Esophagus (tissue), 2 donors: ENCODE measurements around the gene NAB2. TPM values are rescaled to one million over a fixed set of nuclear protein-coding genes. Genes with fewer than 3 reads are reported as not detected.

Source experiments
- H3K27ac ChIP-seq, 2 donors: one replicate each; pipeline ENCODE4 v1.5.1; 2013; ENCODE audit warnings: low read depth in 2 of 2, mild to moderate bottlenecking in 2 of 2, inconsistent platforms in 1 of 2, low read length in 1 of 2, moderate library complexity in 1 of 2
- H3K27me3 ChIP-seq, 2 donors: one replicate each; pipeline ENCODE4 v1.6.1; 2013; ENCODE audit warnings: low read length in 2 of 2, control low read depth in 1 of 2, mild to moderate bottlenecking in 1 of 2; ENCODE audit not compliant: insufficient read depth in 2 of 2, control insufficient read depth in 1 of 2
- H3K36me3 ChIP-seq, 2 donors: one replicate each; pipeline ENCODE4 v1.6.1; 2013; ENCODE audit warnings: low read length in 1 of 2; ENCODE audit not compliant: control insufficient read depth in 2 of 2, insufficient read depth in 2 of 2
- H3K4me1 ChIP-seq, 2 donors: one replicate each; pipeline ENCODE4 v1.6.1; 2013; ENCODE audit warnings: low read length in 1 of 2; ENCODE audit not compliant: control insufficient read depth in 2 of 2, insufficient read depth in 2 of 2
- H3K4me3 ChIP-seq, 2 donors: one replicate each; pipeline ENCODE4 v1.5.1; 2013; ENCODE audit warnings: low read length in 2 of 2, mild to moderate bottlenecking in 2 of 2, low read depth in 1 of 2, moderate library complexity in 1 of 2
- H3K9me3 ChIP-seq, 2 donors: one replicate each; pipeline ENCODE4 v1.6.1; 2013; ENCODE audit warnings: mild to moderate bottlenecking in 2 of 2, low read depth in 1 of 2, low read length in 1 of 2, moderate library complexity in 1 of 2; ENCODE audit not compliant: control insufficient read depth in 2 of 2, insufficient read depth in 1 of 2
- WGBS, 2 donors: extraction: QIAGEN DNeasy Blood & Tissue Kit; methylation state at CpG; one replicate each; pipeline ENCODE4 v1.1.7; 2013; 5-methylcytosine and 5-hydroxymethylcytosine counted together
- polyA plus RNA-seq, 2 donors: library from polyadenylated mRNA; stranded (reverse); fragments of 200-250 nt; gene quantifications; one replicate each; pipeline ENCODE4 v1.2.3, GENCODE V29; 2013
- donor health status: healthy with polysubstance abuse.
- donor health status: Bipolar disorder and iron deficiency.

Gene NAB2
- polyA plus RNA-seq, 2 donors = 11.6 to 19.3 TPM

DNA sequence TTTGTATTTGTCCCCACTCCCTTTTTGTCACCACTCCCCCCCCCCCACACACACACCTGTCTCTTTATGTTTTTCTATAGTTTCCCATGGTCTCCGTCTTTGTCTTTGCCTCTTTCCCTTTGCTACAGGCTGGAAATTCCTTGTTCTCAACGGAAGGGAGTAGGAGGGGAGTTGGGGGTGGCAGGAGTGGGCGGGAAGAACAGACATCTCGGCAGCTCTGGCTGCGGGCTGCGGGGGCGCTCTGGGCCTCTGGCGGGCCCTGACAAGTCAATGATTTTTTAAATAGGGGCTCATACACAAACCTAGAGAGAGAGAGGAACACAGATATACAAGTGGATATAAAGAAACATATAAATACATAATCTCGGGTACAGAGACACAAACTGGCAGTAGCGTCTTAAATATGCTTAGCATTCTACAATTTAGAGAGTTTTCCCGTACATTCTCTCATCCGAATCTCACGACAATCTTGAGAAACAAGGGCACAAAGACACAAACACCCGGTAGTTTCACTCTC is 2.4 kb upstream of the NAB2 start:
- H3K4me3 ChIP-seq = peak overlapping the region; percentile 58 to 59
- WGBS, 2 donors = 0% methylated on average over 14 of the region's 14 CpGs
- no peaks in the 10 kb centered on the region for H3K9me3 ChIP-seq
- no peaks in the 10 kb centered on the region for H3K27me3 ChIP-seq
- H3K27ac ChIP-seq = peak overlapping the region; percentile 98 to 99
- peaks cover 3 to 7% of the 10 kb centered on the region in 2 donors for H3K36me3 ChIP-seq
- H3K4me1 ChIP-seq = peaks cover 3 to 14% of the 10 kb centered on the region in 2 donors

DNA sequence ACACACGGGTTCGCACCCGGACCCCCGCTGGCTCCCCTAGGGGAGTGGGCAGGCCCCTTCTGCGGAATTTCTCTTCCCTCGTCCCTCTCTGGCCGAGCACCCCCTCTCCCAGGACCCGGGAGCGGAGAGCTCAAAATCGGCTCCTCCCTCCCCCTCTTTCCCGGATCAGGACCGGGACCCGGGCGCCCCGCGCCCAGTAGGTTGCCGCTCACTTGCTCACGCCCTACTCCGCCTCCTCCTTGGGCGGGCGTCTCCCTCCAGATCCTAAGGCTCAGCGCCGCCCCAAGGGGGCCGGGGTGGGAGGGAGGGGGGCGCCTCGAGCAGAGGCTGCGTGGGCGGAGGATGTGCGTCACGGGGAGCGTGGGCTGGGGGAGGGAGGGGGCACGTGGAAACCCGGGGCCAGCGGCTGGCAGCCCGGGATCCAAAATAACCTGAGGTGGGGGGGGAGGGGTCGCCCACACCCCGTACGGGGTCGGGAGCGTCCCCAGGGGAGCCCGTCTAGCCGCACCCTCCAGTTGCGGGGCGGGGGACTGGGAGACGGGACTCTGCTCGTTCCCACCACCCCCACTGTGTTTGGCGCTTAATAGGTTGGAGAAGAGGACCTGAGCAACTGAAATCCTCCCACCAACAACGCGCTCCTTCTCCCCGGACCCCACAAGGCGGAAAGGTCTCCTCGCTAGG is 1.8 kb upstream of the NAB2 start:
- peak overlapping the region; percentile 58 to 59 for H3K4me3 ChIP-seq
- 0 to 1% methylated on average over 33 to 52 of the region's 52 CpGs for WGBS, 2 donors
- H3K4me1 ChIP-seq = peaks cover 3 to 14% of the 10 kb centered on the region in 2 donors
- peaks cover 3 to 9% of the 10 kb centered on the region in 2 donors for H3K36me3 ChIP-seq
- H3K27me3 ChIP-seq = no peaks in the 10 kb centered on the region
- H3K27ac ChIP-seq = peak overlapping the region; percentile 98 to 99
- H3K9me3 ChIP-seq = no peaks in the 10 kb centered on the region

DNA sequence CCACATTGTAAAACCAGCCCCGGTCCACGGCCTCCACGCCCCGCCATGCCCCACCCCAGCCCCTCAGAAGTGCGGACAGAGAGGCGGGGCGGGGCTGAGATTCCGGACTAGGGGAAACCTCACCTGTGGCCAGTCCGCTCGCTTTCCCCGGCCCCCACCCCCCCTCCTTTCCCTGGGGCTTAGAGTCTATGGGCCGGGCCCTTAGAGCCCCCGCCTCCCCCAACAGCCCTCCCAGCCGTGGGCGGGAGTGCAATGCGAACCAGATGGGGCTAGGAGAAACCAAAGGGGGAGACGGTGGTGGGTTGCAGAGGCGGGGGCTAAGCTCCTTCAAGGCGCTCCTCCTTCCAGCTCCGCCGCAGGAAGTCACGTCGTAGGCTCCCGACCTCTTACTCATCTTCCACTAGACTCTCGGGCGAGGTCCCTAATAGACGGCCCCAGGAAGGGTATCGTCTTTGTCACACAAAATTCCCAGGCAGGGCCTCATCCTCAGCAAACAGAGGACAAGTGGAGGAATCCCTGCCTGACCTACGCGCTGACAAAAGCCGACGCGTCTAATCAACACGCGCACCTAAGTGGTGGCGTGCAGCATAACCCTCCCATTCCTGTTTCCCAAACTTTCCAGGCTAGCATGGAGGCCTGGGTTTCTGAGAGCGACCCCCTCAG is 1.1 kb upstream of the NAB2 start:
- H3K27ac ChIP-seq = peak overlapping the region; percentile 98 to 99
- no peaks in the 10 kb centered on the region for H3K9me3 ChIP-seq
- peaks cover 3 to 14% of the 10 kb centered on the region in 2 donors for H3K4me1 ChIP-seq
- H3K4me3 ChIP-seq = peak overlapping the region; percentile 56 to 59
- WGBS, 2 donors = 1% methylated on average over 35 to 37 of the region's 37 CpGs
- H3K27me3 ChIP-seq = no peaks in the 10 kb centered on the region
- H3K36me3 ChIP-seq = peaks cover 3 to 10% of the 10 kb centered on the region in 2 donors

DNA sequence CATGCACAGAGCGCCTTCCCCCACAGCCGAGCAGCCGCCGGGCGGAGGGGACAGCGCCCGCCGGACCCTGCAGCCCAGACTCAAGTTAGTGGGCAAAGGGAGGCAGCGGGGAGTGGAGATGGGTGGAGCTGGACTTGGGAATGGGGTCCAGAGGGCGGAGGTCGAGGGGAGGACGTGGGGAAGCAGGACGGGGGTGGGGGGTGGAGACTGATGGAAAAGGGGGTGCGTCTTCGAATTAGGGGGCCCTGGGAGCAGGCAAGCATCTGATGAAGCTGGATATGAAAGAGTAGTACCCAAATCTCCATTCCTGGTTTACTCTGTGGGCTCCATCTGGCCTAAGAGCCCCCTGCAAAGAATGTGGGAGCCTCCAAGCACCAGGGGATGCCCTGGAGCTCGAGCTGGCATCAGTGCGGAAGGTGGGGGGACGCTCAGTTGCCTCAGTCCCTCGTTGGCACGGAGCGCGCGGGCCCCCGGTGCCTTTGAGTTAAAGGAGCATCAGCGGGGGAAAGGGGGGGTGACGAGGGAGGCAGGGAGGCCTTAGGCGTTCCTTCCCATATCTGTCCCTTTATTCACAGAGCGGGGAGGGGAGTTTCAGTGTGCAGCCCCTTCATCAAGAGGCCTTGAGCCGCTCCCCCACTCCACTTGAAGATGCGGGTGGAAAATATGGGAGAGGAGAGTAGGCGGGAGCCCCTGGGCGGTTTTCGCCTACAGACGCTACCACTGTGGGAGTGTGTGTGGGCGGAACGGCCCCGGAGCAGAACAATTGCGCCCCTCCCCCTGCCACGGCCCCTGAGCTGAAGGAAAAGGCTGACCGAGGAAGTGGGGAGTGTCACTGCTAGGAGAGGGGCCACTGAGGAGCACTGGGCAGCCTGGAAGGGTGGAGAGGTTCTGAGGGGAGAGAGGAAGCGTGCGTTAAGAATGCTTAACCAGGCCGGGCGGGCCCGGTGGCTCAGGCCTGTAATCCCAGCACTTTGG is 644 bp downstream of the NAB2 start:
- Histone ChIP-seq H3K4me3 (peak overlapping the region; percentile 59 to 75), H3K9me3 (no peaks in the 10 kb centered on the region), H3K27ac (peak overlapping the region; percentile 98 to 99), H3K4me1 (peaks cover 5 to 25% of the 10 kb centered on the region in 2 donors), H3K27me3 (no peaks in the 10 kb centered on the region), H3K36me3 (peaks cover 3 to 16% of the 10 kb centered on the region in 2 donors)
- WGBS, 2 donors = 0 to 2% methylated on average over 45 of the region's 45 CpGs

DNA sequence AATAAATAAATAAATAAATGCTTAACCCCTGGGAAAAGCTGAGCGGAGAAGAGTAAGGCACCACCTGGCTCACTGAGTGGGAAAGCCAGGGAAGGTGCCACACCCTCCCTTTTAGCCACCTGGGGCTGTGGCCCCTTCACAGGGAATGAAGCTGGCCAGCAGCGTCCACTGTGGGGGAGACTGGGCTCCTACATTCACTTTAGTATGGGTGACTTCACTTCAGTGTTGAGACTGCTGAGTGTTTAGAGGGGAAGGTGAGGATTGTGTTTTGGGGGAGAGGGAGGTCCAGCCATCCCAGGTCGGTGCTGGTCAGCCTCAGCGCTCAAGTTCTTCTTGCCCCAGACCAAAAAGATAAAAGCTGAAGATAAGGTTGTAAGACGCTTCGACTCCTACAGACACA is 1.6 kb downstream of the NAB2 start:
- H3K27ac ChIP-seq = peak overlapping the region; percentile 65 to 74
- H3K4me1 ChIP-seq = peaks cover 7 to 31% of the 10 kb centered on the region in 2 donors
- peak overlapping the region; percentile 26 to 59 for H3K4me3 ChIP-seq
- peaks cover 3 to 16% of the 10 kb centered on the region in 2 donors for H3K36me3 ChIP-seq
- no peaks in the 10 kb centered on the region for H3K27me3 ChIP-seq
- no peaks in the 10 kb centered on the region for H3K9me3 ChIP-seq
- 30 to 41% methylated on average over 6 of the region's 6 CpGs for WGBS, 2 donors

DNA sequence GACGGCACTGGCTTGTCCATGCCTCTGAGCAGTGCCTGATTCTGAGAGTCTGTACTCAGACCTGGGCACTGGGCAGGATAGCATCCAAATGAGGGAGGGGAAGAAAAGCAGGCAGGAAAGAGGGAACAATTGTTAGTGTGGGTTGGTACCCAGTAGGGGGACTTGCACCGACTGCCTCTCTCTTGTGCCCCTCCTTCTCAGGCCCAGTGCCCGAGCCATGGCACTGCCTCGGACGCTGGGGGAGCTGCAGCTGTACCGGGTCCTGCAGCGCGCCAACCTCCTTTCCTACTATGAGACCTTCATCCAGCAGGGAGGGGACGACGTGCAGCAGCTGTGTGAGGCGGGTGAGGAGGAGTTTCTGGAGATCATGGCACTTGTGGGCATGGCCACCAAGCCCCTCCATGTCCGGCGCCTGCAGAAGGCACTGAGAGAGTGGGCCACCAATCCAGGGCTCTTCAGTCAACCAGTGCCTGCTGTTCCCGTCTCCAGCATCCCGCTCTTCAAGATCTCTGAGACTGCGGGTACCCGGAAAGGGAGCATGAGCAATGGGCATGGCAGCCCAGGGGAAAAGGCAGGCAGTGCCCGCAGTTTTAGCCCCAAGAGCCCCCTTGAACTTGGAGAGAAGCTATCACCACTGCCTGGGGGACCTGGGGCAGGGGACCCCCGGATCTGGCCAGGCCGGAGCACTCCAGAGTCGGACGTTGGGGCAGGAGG is 2.2 kb downstream of the NAB2 start:
- H3K27ac ChIP-seq = peak overlapping the region; percentile 65 to 74
- peak overlapping the region; percentile 0 to 59 for H3K4me3 ChIP-seq

DNA sequence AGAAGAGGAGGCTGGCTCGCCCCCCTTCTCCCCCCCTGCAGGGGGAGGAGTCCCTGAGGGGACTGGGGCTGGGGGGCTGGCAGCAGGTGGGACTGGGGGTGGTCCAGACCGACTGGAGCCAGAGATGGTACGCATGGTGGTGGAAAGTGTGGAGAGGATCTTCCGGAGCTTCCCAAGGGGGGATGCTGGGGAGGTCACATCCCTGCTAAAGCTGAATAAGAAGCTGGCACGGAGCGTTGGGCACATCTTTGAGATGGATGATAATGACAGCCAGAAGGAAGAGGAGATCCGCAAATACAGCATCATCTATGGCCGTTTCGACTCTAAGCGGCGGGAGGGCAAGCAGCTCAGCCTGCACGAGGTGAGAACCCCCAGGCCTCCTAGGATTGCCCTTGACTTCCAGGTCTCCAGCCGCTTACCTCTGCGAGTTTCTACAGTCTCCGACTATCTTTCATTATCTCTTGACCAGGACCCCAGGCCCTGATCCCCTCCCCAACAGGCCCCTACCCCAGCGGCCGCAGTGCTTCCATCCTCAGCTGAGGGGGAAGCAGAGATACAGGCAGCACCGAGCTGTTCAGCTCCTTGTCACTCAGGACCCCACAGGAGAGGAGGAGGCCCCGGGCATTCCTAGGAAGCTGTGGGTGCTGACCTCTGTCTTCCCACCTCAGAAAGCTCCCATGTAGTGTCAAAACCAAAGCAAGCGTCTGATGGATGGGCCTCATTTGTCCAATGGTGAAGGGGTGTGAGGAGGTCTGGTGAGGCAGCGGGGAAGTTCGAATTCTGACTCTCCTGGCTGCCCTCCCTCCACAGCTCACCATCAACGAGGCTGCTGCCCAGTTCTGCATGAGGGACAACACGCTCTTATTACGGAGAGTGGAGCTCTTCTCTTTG is 3.0 kb downstream of the NAB2 start:
- Histone ChIP-seq H3K27ac (peak overlapping the region; percentile 18 to 65), H3K4me1 (peaks cover 7 to 37% of the 10 kb centered on the region in 2 donors), H3K4me3 (no peak overlapping the region), H3K9me3 (no peaks in the 10 kb centered on the region), H3K36me3 (peaks cover 3 to 20% of the 10 kb centered on the region in 2 donors), H3K27me3 (no peaks in the 10 kb centered on the region)
- 65 to 68% methylated on average over 24 to 25 of the region's 25 CpGs for WGBS, 2 donors

More for the DNA sequence above, 2.2 kb downstream of the NAB2 start:
- H3K4me1 ChIP-seq = peaks cover 7 to 30% of the 10 kb centered on the region in 2 donors
- no peaks in the 10 kb centered on the region for H3K27me3 ChIP-seq
- WGBS, 2 donors = 47 to 67% methylated on average over 20 to 22 of the region's 22 CpGs
- no peaks in the 10 kb centered on the region for H3K9me3 ChIP-seq
- peaks cover 3 to 16% of the 10 kb centered on the region in 2 donors for H3K36me3 ChIP-seq

DNA sequence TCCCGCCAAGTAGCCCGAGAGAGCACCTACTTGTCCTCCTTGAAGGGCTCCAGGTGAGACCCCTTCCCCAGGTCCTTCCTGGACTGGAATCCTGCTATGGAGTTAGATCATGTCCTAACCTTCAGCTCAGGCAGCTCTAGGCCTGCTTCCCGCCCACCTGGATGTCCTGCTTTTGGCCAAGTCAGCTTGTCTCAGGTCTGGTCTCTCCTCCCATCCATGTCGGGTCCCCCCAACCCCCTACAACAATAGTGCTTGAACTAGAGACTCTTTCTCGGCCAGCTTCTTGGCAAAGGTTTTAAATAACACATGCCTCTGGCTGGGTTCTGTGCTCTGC is 3.6 kb downstream of the NAB2 start:
- peaks cover 3 to 22% of the 10 kb centered on the region in 2 donors for H3K36me3 ChIP-seq
- H3K4me1 ChIP-seq = peaks cover 7 to 39% of the 10 kb centered on the region in 2 donors
- H3K4me3 ChIP-seq = no peak overlapping the region
- no peaks in the 10 kb centered on the region for H3K9me3 ChIP-seq
- 60 to 63% methylated on average over 5 of the region's 5 CpGs for WGBS, 2 donors
- no peaks in the 10 kb centered on the region for H3K27me3 ChIP-seq
- peak overlapping the region; percentile 79 to 95 for H3K27ac ChIP-seq
